ENCODE results near the gene CORO1C. TPM values are rescaled to one million over a fixed set of nuclear protein-coding genes. Genes with fewer than 3 reads are reported as not detected.

Gene CORO1C
- total RNA-seq, 1 donor from 2014 or later, result 190 TPM

- DNase-seq (ENCODE audit: low read depth in 2 of 2), result no peak
These were observed 114.1 kb downstream of the CORO1C start for GRCh38 chr12:108616941-108617858.

GRCh38 chr12:108616359-108616758 lies 115.0 kb downstream of the CORO1C start:
- no peak for DNase-seq (ENCODE audit: low read depth in 2 of 2)

- DNase-seq (ENCODE audit: low read depth in 2 of 2), result no peak
These were observed 115.4 kb downstream of the CORO1C start for GRCh38 chr12:108615918-108616317.

DNA sequence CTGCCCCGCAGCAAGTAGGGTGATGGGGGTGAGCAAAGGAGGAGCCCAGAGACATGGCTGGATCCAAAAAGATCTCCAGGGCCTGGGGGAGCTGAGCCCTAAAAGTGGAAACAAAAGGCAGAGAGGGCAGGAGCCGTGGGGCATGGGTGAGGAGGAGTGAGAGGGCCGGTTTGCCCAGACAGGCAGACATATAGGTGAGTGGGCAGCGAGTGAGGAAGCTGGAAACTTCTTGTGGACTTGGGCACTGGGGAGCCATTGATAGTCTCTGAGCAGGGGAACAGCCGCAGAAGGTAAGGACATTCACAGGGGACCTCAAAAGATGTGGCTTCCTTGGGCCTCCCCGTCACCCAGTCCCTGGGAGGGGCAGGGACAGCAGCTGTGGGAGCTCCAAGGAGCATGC lies 116.7 kb downstream of the CORO1C start:
- DNase-seq (ENCODE audit: low read depth in 2 of 2), result no peak

- DNase-seq (ENCODE audit: low read depth in 2 of 2), result no peak
These were observed 117.3 kb downstream of the CORO1C start for GRCh38 chr12:108614041-108614440.

GRCh38 chr12:108613548-108613947 lies 117.8 kb downstream of the CORO1C start:
- DNase-seq (ENCODE audit: low read depth in 2 of 2), result no peak

- no peak for DNase-seq (ENCODE audit: low read depth in 2 of 2)
These were observed 118.5 kb downstream of the CORO1C start for GRCh38 chr12:108612788-108613282.

- peak; percentile 12 to 76 for DNase-seq (ENCODE audit: low read depth in 2 of 2)
These were observed 119.4 kb downstream of the CORO1C start for GRCh38 chr12:108611884-108612415.

DNA sequence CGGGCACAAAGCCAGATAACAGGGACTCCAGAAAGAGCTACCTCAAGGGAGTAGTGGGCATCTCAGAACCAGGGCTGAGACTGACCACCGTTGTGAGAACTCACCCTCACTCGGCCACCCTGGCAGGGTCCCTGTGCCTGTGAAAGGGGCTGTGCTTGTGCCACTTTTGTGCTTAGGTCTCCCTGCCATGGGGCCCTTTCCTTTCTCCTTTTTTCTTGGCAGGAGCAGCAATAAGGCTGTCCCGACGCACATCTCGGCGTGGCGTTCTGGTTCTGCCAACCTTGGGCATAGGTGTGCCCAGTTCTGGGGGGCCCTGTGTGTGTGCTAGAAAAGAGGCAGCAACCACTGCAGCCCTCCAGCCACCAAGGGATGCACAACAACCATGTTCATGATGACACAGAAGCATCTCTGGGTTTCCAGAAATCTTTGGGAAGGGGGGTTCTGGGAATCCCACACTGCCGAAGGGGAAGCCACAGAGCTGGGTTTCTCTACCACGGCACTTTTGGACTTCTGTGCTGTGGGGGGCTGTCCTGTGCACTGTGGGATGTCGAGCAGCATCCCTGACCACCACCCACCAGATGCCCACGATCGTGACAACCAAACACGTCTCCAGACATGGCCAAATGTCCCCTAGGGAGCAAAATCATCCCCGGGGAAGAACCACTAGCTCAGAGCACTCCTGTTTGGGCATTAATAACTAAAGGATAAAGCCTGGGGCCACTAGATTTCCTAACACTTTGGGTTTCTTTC lies 120.3 kb downstream of the CORO1C start:
- DNase-seq (ENCODE audit: low read depth in 2 of 2), result no peak

DNA sequence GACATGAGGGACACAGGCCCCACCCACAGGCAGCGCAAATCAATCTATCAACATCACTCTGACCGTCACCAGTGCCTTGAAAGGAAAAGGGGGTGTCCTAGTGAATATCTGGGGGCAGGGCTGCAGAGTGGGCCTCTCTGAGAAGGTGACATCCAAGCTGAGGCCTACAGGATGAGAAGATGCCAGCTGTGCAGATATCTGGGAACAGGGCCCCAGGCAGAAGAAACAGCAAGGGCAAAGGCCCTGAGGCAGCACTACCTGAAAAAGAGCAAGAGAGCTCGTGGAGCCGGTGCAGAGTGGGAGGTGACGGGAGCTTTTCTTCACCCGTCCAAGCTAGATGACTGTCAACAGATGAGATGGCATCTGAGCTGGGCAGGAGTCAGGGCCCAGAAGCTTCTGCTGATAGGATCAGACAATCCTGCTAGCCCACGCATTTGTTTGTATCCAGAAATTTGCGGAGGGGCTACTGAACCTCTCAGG lies 120.9 kb downstream of the CORO1C start:
- DNase-seq (ENCODE audit: low read depth in 2 of 2), result no peak

DNA sequence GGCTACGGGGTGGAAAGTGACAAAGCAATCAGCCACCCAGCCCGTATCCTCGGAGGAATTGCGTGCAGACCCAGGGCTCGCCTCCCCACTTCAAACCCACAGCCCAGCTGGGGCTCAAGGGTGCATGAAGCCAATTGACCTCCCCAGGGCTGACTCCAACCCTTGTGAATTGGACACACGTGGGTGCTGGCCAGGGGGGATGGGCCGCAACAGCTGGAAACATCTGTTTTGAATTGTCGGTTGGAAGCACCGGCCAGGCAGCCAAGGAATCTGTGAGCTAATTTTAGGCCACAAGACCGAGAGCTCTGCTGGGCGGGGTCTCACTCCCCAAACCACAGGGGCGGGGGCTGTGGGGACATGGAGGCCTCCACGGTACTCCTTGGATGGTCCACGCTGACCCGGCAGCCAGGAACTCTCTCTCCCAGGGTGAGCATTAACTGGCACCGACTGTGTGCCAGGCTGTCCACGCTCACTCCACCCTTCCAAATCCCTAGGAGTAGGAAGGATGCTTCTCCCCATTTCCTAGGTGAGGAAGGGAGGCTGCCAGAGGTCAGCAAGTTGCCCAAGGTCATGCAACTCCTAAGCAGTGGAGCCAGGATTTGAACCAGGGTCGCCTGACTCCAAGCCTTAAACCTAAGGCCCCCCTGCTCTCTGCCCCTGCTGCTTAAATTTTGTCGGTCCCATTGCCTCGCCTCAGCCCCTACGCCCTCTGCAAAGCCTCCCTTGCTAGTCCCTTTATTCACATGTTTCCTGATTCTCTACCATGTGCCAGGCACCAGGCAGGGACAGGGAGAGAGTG lies 121.6 kb downstream of the CORO1C start:
- no peak for DNase-seq (ENCODE audit: low read depth in 2 of 2)

DNA sequence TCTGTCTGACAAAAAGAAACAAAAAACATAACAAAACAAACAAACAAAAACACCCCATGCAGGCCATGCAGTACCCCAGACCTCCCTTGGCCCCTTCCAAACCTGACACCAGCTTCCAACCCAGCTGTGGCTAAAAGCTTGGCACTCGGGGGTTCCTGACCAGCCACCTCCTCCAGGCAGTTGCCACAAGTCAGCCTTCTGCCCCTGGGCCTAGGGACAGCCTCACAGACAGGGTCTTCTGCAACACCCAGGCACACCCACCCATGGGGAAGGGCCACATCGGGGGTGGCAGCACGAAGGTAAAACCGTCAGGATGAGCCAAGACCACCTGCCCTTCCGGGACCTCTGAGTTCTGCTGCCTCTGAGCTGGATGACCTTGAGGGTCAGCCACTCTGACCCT lies 122.7 kb downstream of the CORO1C start:
- DNase-seq (ENCODE audit: low read depth in 2 of 2), result no peak

GRCh38 chr12:108607981-108608600 lies 123.2 kb downstream of the CORO1C start:
- no peak for DNase-seq (ENCODE audit: low read depth in 2 of 2)

DNA sequence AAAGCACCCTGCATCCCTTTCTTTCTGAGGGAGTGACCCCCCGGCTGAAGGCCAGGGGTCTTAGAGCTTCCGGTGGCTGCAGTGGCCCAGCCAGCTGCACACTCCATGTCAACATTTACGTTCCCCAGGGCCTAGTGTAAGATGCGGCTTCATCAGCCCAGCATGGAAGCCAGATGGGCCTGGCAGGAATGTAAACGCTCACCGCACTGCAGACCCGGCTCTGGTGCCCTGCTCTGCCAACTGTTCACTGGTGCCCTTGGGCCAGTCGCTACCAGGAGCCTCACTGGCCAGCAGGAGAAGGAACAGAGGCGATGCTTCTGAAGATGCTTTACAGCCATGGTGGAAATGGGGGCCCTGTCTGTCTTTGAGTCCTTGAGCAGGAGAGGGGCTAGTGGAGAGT lies 124.8 kb downstream of the CORO1C start:
- no peak for DNase-seq (ENCODE audit: low read depth in 2 of 2)

DNA sequence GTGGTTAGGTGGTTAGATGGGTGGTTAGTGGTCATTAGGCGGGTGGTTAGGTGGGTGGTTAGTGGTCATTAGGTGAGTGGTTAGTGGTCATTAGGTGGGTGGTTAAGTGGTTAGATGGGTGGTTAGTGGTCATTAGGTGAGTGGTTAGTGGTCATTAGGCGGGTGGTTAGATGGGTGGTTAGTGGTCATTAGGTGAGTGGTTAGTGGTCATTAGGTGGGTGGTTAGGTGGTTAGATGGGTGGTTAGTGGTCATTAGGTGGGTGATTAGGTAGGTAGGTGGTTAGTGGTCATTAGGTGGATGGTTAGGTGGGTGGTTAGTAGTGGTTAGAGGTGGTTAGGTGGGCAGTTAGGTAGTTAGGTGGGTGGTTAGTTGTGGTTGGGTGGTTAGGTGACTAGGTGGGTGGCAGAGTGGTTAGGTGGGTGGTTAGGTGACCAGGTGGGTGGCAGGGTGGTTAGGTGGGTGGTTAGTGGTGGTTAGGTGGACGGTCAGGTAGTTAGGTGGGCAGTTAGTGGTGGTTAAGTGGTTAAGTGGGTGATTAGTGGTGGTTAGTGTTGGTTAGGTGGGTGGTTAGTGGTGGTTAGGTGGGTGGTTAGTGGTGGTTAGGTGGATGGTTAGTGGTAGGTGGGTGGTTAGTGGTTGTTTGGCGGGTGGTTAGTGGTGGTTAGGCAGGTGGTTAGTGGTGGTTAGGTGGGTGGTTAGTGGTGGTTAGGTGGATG lies 125.5 kb downstream of the CORO1C start:
- DNase-seq (ENCODE audit: low read depth in 2 of 2), result no peak

DNA sequence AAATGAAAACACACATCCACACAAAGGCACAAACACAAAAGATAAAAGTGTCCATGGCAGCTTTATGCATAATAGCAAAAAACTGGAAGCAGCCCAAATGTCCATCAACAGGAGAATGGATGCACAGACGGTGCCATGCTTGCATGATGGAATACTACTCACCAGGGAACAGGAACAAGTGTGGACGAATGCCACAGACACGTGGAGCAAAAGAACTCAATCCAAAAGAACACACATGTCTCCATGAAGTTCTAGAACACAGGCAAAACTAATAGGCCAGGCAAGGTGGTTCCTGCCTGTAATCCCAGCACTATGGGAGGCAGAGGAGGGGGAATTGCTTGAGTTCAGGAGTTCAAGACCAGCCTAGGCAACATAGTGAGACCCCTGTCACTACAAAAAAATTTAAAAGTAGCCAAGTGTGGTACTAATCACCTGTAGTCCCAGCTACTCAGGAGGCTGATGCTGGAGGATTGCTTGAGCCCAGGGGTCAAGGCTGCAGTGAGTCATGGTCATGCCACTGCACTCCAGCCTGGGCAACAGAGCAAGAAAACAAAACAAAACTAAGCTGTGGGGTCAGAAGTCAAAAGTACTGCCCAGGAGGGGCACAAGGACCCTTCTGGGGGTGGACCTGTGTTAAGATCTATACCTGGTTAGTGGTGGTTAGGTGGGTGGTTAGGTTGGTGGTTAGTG lies 126.2 kb downstream of the CORO1C start:
- peak in 1 of 2 donors; percentile 15 for DNase-seq (ENCODE audit: low read depth in 2 of 2)

DNA sequence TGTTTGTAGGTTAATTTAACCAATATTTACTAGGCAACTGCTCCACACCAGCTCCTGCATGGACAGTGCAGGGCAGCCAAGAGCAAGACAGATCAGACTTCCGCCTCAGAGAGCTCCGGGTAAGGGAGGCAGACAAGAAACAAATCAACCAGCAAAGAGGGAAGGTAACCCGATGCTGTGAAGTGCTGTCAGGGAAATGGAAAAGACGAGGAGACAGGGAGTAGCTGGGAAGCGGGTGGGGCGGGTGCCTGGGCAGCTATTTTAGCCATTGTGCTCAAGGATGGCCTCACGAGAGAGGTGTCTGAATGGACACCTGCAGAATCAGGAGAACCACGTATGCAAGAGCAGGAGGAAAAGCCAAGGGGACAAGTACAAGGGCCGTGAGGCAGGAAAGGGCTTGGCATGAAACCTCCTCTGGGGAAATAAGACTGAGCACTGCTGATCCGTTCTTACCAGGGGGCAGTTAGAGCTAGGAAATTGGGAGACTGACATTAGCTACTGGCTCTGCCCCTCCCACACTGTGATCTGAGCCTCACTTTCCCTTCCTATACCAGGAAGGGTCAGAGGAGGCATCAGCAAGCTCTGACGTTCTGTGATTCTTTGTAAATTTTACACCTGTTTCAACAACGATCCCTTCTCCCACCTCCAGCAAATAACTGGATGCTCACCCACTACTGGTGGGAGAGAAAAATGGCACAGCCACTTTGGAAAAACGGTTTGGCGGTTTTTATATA lies 126.9 kb downstream of the CORO1C start:
- DNase-seq (ENCODE audit: low read depth in 2 of 2), result no peak

DNA sequence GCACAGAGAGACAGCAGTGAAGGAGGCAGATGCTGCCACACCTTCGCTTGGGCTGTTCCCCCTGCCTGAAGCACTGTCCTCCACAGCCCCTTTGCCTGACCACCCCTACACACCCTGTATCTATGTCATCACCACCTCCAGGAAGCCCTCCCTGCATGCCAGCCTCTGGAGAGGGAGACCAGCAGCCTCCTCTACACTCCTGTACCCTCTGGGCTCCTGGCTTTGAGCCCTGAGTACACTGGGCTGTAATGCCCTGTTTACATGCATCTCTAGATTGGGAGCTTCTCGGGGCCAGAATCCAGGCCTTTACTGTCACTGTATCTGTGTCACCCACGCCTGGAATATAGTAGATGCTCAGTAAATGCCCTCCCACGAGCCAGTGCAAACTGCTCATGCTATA lies 127.6 kb downstream of the CORO1C start:
- DNase-seq (ENCODE audit: low read depth in 2 of 2), result no peak
